HG03342 (cell line): Measurements from ENCODE around the gene C10orf105.

Experiments used
- ATAC-seq: cut with Tn5 transposase; IDR thresholded peaks from one replicate; pipeline ENCODE4 v1.9.1; 2021; ENCODE audit warnings: mild to moderate bottlenecking, moderate library complexity; ENCODE audit not compliant: unreplicated experiment

The C10orf105 gene

GRCh38 chr10:71701496-71702132 is 18.0 kb downstream of the C10orf105 start:
- no peak for ATAC-seq

DNA sequence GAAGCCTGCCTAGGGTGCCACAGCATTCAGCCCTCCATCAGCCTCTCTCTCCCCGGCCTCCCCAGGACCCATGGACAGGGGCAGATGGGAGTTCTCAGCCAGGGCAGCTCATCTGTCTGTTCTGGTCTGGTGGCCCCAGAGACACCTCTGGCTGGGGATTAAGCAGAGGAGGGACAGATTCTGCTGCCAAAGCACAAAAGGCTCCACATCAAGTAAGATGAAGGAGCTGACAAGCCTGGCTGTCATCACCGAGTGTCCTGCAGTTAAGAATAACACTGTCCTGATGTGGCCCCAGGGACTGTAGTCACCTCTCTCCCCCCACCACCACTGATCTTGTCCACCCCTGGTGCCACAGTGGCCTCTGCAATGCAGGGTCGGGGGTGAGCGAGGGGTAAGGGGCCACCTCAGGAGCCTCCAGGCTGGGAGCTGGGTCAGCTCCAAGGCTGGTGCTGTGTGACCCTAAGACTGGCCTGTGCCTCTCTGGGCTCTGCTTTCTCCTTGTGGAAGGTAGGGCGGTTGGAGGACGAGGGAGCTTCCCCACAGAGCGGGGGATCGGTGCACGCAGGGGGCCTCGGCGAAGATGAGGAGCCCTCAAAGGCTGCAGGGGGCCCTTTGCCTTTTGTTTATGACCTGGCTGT is 18.7 kb downstream of the C10orf105 start:
- ATAC-seq, result no peak

- ATAC-seq, result no peak
Measured at GRCh38 chr10:71698737-71699136, 20.8 kb downstream of the C10orf105 start.

DNA sequence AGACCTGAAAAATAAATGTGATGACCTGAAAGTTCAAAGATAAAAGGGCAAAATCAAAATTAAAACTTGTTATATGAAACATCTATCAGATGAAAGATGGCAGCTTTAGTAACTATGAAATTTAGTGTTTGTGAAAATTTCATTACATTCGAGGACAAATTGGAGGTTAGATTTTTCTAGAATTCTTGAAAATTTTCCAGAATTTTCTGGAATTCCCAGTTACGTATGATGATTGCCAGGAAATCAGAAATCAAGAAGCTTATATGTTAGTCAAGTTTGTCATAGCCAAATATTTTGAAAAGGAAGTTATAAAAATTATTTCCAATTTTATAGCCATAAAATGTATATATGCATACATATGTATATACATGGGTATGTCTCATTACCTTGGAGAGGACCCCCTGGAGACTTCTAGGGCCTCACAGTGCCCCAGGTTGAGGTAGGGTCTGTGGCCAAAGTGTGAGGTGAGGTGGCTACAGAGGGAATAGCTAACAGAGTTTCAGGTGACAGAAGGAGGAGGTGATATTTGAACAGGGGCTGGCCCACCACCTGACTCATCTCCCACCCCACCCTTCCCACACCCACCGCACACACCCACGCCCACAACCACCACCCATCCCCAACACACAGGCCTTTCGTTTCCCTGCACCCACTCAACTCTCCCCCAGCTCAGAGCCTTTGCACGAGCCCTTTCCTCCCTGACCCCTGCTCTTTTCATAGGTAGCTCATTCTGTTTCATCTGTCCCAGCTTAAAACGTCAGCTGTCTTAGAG is 21.5 kb downstream of the C10orf105 start:
- ATAC-seq, result no peak

DNA sequence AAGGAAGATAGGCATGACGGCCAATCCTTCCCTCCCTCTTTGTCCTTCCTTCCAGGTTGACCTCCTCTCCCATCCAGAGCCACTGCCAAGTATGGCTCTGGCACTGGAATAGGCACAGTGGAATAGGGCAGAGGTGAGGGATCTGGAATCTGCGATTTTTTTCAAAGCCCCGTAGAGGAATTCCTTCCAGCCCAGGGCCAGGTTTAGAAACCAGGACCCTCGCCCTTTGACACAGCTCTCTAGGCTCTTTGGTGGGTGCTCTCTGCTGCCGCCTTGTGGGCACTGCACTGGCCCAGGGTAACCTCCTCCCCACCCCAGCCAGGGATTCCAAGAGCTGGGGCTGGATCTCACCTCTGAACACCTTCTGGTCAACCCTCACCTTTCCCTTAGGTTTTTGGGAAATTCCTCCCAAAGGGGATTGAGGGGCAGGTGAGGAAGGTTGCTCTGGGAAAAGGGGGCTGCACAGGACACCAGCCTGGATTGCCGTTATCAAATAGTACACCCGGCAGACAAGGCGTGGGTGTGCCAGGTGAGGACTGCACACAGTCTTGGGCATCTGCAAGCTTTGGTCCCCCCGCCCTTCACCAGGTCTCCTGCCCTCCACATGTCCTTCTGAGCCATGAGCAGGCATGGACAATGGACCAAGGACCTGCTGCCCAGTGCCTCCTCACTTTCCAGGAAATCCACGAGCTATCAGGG is 22.8 kb downstream of the C10orf105 start:
- ATAC-seq, result no peak

GRCh38 chr10:71695502-71696476 is 23.8 kb downstream of the C10orf105 start:
- no peak for ATAC-seq

GRCh38 chr10:71694567-71694968 is 25.0 kb downstream of the C10orf105 start:
- peak; percentile 82 for ATAC-seq

DNA sequence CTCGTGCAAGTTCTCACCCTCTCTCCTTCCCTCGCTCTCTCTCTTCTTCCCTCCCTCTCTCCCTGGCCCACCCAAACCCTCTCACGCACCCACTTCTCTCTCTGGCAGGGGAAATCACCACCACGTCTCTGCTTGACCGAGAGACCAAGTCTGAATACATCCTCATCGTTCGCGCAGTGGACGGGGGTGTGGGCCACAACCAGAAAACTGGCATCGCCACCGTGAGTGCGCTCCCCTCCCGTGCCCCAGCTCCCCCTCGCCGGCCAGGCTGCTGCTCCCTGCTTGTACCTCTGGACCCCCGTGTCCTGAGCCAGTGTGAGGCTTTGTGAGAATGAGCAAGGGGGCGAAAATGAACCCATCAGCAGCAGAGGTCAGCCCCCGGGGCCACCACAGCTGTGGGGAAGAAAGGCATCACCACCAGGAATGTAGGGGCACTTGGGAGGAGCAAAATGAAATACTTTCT is 25.5 kb downstream of the C10orf105 start:
- ATAC-seq, result peak; percentile 5

GRCh38 chr10:71693377-71693776 is 26.2 kb downstream of the C10orf105 start:
- ATAC-seq, result no peak

- no peak for ATAC-seq
Measured at GRCh38 chr10:71692598-71693306, 26.8 kb downstream of the C10orf105 start.

DNA sequence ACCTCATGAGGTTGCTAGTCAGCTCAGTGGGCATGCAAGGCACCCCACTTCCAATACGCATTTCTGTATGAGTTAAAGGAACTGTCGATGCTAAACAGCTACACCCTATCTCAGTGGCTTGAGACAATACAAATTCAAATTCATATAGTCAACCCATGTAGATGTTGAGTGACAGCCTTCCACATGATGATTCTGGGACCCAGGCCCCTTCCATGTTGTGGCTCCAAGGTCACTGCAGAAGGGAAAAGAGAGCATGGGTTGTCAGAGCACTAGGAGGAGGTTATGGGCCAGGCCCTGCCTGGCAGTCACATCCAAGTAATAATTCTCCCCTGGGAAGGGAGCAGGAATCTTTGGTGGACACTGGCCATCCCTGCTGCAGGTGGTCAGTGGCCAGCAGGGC is 28.2 kb downstream of the C10orf105 start:
- no peak for ATAC-seq

- no peak for ATAC-seq
Measured at GRCh38 chr10:71690094-71690720, 29.4 kb downstream of the C10orf105 start.

- ATAC-seq, result no peak
Measured at GRCh38 chr10:71688256-71688655, 31.3 kb downstream of the C10orf105 start.

DNA sequence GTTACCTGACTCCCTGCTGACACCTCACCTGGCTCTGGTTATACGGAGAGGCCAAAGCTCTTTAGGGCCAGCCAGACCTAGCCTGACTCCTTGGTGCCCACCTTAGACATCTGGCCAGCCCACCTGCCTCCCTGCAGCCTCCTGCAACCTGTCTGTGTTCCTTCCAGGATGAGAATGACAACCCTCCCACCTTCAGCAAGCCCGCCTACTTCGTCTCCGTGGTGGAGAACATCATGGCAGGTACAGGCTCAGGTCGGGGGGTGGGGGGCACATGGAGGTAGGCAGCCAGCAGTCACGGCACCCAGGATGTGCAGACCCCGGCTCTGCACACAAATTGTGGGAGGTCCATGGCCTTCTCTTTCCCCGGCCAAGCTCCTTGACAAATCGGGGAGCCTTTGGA is 32.1 kb downstream of the C10orf105 start:
- no peak for ATAC-seq

GRCh38 chr10:71687077-71687476 is 32.5 kb downstream of the C10orf105 start:
- ATAC-seq, result no peak

- no peak for ATAC-seq
Measured at GRCh38 chr10:71685554-71686232, 33.9 kb downstream of the C10orf105 start.

DNA sequence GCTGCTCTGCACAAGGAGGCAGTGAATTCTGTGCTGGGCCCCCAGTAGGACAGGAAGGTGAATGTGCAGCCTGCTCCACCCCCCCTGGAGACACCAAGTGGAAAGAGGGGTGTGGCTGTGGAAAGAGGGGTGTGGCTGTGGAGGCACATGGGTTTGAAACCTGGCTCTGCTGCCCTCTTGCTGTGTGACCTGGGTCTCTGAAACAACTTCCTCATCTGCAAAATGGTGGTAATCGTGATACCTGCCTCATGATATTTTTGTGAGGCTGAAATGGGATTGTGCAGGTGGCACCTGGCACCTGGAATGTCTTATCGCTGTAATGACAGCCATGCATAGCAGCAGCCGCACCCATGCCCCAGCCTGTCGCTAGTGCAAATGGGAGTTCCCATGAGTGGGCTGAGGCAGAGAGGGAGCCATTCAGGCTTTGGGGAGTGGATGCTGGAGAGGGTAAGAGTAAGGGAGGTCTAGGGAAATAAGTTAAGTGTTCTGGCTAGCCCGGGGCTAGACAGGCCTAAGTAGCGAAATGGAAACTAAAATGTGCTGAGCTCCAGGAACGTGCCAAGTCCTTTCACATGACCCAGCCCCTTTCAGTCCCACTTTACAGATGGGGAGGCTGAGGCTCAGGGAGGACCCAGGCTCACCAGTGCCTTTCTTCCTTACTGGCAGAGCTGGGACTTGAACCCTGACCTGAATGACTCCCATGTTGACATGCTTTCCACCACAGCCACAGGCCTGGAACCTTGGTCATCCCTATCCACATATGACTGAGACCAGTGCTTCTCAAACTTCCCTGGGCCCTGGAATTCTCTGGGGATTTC is 35.0 kb downstream of the C10orf105 start:
- ATAC-seq, result no peak

DNA sequence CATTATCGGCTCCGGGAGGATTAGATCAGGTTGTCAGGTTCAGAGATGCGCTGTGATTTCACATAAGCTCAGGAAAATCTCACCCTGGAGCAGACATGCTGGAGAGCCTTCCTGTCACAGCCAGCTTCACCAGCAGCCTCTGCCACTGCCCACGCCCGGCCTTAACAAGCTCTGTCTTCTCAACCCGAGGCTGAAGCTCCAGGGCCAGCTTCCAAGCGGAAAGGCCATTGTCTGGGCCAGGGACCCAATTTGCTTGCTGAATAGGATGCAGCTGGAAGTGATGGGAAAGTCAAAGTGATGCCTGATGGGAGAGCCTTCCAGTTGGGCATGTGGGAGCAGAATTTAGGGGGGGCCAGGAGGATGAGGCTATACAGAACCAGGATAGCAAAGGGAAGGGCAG is 36.3 kb downstream of the C10orf105 start:
- no peak for ATAC-seq
